Ovary (tissue), 9 donors: ENCODE results near the gene CFAP141. TPM values are rescaled to one million over a fixed set of nuclear protein-coding genes. Genes with fewer than 3 reads are reported as not detected.

Source experiments
- DNase-seq, 5 donors: peaks; one replicate each; pipeline ENCODE4 v3.0.0-alpha.2; 2019 to 2020
- H3K27ac ChIP-seq, 2 donors: fragments of 200-600 bp; one replicate each; pipeline versions ENCODE4 v1.5.1 to v1.8.0; 2019 to 2022
- H3K27me3 ChIP-seq: fragments of 200-600 bp; one replicate; pipeline ENCODE4 v1.8.0; 2022
- H3K36me3 ChIP-seq: fragments of 200-600 bp; sonication (generic); one replicate; pipeline ENCODE4 v1.5.1; 2019
- H3K4me1 ChIP-seq: one replicate; pipeline ENCODE4 v1.8.1; 2013; ENCODE audit warnings: mild to moderate bottlenecking, moderate library complexity; ENCODE audit not compliant: insufficient read depth
- H3K4me3 ChIP-seq: fragments of 200-600 bp; sonication (generic); one replicate; pipeline ENCODE4 v1.5.1; 2017
- H3K9me3 ChIP-seq, 2 donors: fragments of 200-600 bp in 1 of 2; sonication (generic) in 1 of 2; one replicate each; pipeline versions ENCODE4 v1.5.1 to v1.8.1; 2013 to 2019; ENCODE audit warnings: mild to moderate bottlenecking in 1 of 2, moderate library complexity in 1 of 2
- EP300 ChIP-seq: sonication (generic); formaldehyde crosslinking; IDR thresholded peaks from one replicate; pipeline ENCODE4 v1.6.1; 2017; ENCODE audit warnings: antibody characterized with exemption
- POLR2A ChIP-seq: fragments of 450-650 bp; IDR thresholded peaks from one replicate; pipeline ENCODE4 v1.6.1; 2017; ENCODE audit warnings: antibody characterized with exemption, mild to moderate bottlenecking, moderate library complexity
- WGBS, 3 donors: extraction: QIAGEN DNeasy Blood & Tissue Kit in 1 of 3; methylation state at CpG; one replicate each; pipeline versions ENCODE4 v1.1.5 to v1.1.7; 2013 to 2017; 5-methylcytosine and 5-hydroxymethylcytosine counted together
- intact Hi-C, 4 donors: fragments of 100-400 bp; cut with DNase I; formaldehyde crosslinking; loops; one replicate each; pipeline versions ENCODE4 v1.11.0 to v1.15.1; 2022 to 2023
- polyA plus RNA-seq, 2 donors: library from polyadenylated mRNA; stranded (reverse); fragments of 200-250 nt in 1 of 2; fragments of 350-450 nt in 1 of 2; fragmentation: Illumina TruSeq in 1 of 2; extraction: RNeasy Lipid Tissue Mini Kit (QIAGEN cat#74804) in 1 of 2; gene quantifications; one replicate each; pipeline ENCODE4 v1.2.3, GENCODE V29; 2013 to 2014
- total RNA-seq, 7 donors: library from RNA; depleted of rRNA in 2 of 7; stranded (reverse); fragments of >200 nt in 2 of 7; fragmentation: NEBNext Ultra II Directional in 3 of 7; extraction: Animal tissue kit (Norgen Biotek cat#: 25700) in 3 of 7; gene quantifications; one replicate each; pipeline versions ENCODE4 v1.1.0 to v1.2.4, GENCODE V29; 2016 to 2023
- TF ChIP-seq, protein P1 (sequence below), 3 donors: fragments of 450-650 bp in 2 of 3; fragments of 200-600 bp in 1 of 3; IDR thresholded peaks; one replicate each; pipeline versions ENCODE4 v1.5.1 to v1.8.0; 2016 to 2022; ENCODE audit warnings: antibody characterized with exemption in 3 of 3, mild to moderate bottlenecking in 1 of 3
- donor health status: DM: no; HTN: no; CAD: no; lungs with moderate emphysema.
- donor health status: DM: no; HTN: no; CAD: no.
- donor health status: Bipolar disorder and iron deficiency.
- donor health status: DM: yes; HTN: yes; CAD: no.
- donor health status: DM: no; HTN: no; CAD: no.
- donor health status: DM: yes; HTN: yes; CAD: no.

CFAP141 gene
- total and polyA plus RNA-seq, 9 donors = 2.4 TPM; not detected in 8

DNA sequence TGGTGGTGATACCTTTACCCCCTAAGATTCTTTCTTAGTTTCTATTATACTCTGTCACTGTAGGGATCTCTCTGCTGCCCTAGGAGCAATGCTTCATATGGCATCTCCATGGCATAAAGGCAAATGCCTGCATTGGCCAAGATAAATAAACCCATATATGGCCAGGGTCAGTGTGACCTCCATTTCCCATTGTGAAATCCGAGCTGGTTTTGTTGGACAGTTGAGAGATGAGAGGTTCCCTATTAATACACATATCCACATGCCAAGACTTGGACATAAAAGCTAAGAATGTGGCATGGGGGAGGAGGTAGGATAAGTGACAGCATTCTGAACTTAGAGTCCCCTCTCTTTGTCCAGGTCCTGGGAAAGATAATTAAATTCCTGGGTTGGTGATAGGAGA, 15.6 kb downstream of the CFAP141 start:
- H3K27ac ChIP-seq = no peak overlapping the region

DNA sequence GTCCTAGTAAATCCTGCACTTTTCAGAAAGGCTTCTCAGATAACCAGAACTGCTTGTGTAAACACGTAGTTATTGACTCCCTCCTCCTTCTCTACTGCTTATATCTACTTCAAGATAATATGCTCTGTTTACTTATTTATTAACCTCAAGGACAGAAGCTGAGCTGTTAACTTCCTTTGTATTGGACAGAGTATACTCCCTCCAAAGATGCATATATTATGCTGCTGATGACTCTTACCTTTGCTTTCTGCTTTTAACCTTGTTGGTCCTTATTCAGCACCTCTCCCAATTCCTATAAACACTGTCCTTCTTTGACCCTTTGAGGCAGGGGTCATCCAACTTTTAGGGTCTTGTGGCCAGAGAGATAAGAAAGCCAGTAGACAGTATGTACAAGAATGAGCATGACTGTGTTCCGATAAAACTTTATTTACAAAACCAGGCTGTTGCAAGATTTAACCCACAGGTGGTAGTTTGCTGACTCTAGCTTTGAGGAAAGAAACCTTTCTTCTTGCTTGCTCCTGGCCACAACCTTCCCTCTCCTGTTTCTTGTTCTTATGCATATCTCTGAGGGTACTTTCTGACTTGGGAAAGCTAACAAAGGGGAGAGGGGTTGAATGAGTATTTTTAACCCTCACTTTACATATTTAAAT, 19.2 kb downstream of the CFAP141 start:
- TF ChIP-seq POLR2A = no peak
- WGBS, 3 donors = 10 to 21% (median 14%) methylated on average over 2 of the region's 2 CpGs
- Histone ChIP-seq H3K27ac (no peak overlapping the region), H3K27me3 (no peaks in the 10 kb centered on the region), H3K4me1 (peaks cover 2% of the 10 kb centered on the region), H3K9me3 (no peaks in the 10 kb centered on the region), H3K4me3 (no peak overlapping the region), H3K36me3 (no peaks in the 10 kb centered on the region)
- intact Hi-C loops = no loop called here
- no peak for DNase-seq

More for the DNA sequence above, 15.6 kb downstream of the CFAP141 start:
- H3K36me3 ChIP-seq = no peaks in the 10 kb centered on the region
- DNase-seq = no peak
- WGBS, 3 donors = 0 to 3% (median 2%) methylated on average over 1 of the region's 1 CpG
- TF ChIP-seq EP300 (no peak), POLR2A (no peak)
- TF ChIP-seq, protein P1, sequence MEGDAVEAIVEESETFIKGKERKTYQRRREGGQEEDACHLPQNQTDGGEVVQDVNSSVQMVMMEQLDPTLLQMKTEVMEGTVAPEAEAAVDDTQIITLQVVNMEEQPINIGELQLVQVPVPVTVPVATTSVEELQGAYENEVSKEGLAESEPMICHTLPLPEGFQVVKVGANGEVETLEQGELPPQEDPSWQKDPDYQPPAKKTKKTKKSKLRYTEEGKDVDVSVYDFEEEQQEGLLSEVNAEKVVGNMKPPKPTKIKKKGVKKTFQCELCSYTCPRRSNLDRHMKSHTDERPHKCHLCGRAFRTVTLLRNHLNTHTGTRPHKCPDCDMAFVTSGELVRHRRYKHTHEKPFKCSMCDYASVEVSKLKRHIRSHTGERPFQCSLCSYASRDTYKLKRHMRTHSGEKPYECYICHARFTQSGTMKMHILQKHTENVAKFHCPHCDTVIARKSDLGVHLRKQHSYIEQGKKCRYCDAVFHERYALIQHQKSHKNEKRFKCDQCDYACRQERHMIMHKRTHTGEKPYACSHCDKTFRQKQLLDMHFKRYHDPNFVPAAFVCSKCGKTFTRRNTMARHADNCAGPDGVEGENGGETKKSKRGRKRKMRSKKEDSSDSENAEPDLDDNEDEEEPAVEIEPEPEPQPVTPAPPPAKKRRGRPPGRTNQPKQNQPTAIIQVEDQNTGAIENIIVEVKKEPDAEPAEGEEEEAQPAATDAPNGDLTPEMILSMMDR (IDR thresholded peaks at IDR 0.05) = no peak
- H3K4me3 ChIP-seq = no peak overlapping the region
- no peaks in the 10 kb centered on the region for H3K4me1 ChIP-seq
- no peaks in the 10 kb centered on the region for H3K27me3 ChIP-seq
- H3K9me3 ChIP-seq = no peaks in the 10 kb centered on the region
- intact Hi-C loops = no loop called here

DNA sequence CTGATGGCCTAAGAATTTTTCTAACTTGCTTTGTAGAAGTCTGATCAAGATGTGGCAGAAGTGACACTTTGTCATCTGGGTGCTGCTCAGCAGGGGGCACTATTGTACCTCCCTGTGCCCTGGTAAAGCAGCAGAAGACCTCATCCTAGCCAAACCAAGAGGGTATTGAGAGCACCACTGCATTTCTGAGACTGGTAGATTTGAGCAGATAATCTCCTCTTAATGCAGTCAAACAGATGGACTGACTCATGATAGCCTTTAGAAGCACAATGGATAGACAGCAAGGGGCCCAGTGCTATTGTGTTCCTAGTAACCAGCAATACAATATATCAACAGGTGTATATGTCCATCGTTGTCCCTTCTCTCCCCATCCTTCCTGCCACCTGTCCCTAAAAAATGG, 20.0 kb downstream of the CFAP141 start:
- Histone ChIP-seq H3K27ac (no peak overlapping the region), H3K36me3 (no peaks in the 10 kb centered on the region), H3K9me3 (no peaks in the 10 kb centered on the region), H3K4me1 (peaks cover 4% of the 10 kb centered on the region), H3K4me3 (no peak overlapping the region), H3K27me3 (no peaks in the 10 kb centered on the region)
- WGBS, 3 donors = 33 to 50% (median 35%) methylated on average over 1 of the region's 1 CpG
- TF ChIP-seq EP300 (no peak), POLR2A (no peak)
- TF ChIP-seq, protein P1 (IDR thresholded peaks at IDR 0.05) = no peak
- DNase-seq = no peak
- intact Hi-C loops = no loop called here

DNA sequence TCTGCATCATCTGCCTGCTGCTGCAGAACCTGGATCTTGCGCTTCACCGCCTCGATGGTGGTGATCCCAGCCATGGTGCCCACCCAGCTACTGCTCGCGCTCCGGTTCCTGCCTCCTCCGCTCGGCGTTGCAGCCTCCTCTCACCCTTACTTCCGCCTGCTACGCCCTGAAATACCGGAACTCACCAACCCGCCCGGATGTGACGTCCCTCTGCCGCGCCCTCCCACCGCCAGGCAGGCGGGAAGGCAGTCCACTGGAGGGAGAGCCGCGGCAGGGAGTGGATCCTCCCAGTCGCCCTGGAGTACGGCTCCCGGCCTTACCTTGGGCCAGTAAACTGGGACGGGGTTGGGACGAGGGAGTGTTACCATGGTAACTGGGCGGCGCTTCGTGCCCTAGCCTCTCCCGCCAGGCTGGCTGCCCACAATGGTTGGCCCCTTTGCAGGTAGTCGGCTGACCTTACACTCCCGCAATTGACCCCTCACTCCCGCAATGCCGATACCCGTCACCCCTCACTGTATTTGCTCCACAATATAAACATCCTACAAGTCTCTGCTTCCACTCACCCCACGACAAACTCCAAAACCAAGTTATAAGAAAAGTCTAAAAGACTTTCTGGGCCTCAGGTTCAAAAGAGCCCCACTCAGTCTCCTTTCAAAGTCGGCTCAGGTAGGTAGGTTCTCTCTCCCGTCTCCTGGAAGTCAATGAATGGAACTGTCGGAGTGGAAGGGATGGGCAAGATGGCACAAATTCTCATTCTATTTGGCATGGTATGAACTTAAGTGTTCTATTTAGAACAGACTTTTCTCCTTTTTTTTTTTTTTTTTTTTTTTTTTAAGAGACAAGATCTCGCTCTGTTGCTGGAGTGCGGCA, 22.9 kb downstream of the CFAP141 start:
- Histone ChIP-seq H3K4me1 (peaks cover 16% of the 10 kb centered on the region), H3K27ac (peak overlapping the region in 1 of 2 donors; percentile 87), H3K36me3 (no peaks in the 10 kb centered on the region), H3K9me3 (no peaks in the 10 kb centered on the region), H3K4me3 (peak overlapping the region; percentile 61), H3K27me3 (no peaks in the 10 kb centered on the region)
- TF ChIP-seq, protein P1 (IDR thresholded peaks at IDR 0.05) = peak in 2 of 3 donors; percentile 37 to 56
- TF ChIP-seq EP300 (peak; percentile 24), POLR2A (peak; percentile 98)
- WGBS, 3 donors = 5 to 6% (median 6%) methylated on average over 35 to 41 of the region's 41 CpGs
- peak; percentile 94 to 96 (median 95) for DNase-seq
- intact Hi-C loops = no loop called here
